GM23338 (cell line): ENCODE measurements around the gene JAG1. TPM values are rescaled to one million over a fixed set of nuclear protein-coding genes. Genes with fewer than 3 reads are reported as not detected.

Experiments used
- ETS1 ChIP-seq: IDR thresholded peaks from 2 replicates; pipeline ENCODE4 v1.6.1; 2016; ENCODE audit warnings: antibody characterized with exemption
- EZH2 ChIP-seq: fragments of 200-600 bp; sonication (generic); IDR thresholded peaks from one replicate; pipeline ENCODE4 v1.8.0; 2017; ENCODE audit warnings: antibody characterized with exemption, mild to moderate bottlenecking, low read depth; ENCODE audit not compliant: unreplicated experiment
- JUNB ChIP-seq: IDR thresholded peaks from one replicate; pipeline ENCODE4 v1.6.1; 2016; ENCODE audit warnings: antibody characterized with exemption; ENCODE audit not compliant: unreplicated experiment
- NANOG ChIP-seq: IDR thresholded peaks from 2 replicates; pipeline ENCODE4 v1.6.1; 2016; ENCODE audit warnings: antibody characterized with exemption, borderline replicate concordance
- POLR2AphosphoS5 ChIP-seq: IDR thresholded peaks from 2 replicates; pipeline ENCODE4 v1.6.1; 2016; ENCODE audit warnings: antibody characterized with exemption, low read depth
- STAT1 ChIP-seq: IDR thresholded peaks from one replicate; pipeline ENCODE4 v1.6.1; 2016; ENCODE audit warnings: antibody characterized with exemption; ENCODE audit not compliant: unreplicated experiment
- ZNF114 ChIP-seq: fragments of 250-450 bp; sonication (Bioruptor Pico); IDR thresholded peaks from 2 replicates; pipeline ENCODE4 v1.5.0; 2020; ENCODE audit warnings: mild to moderate bottlenecking, moderate library complexity
- ZNF331 ChIP-seq: fragments of 250-450 bp; sonication (Bioruptor Pico); IDR thresholded peaks from 2 replicates; pipeline ENCODE4 v1.5.0; 2020; ENCODE audit warnings: low read depth, mild to moderate bottlenecking, moderate library complexity
- polyA plus RNA-seq: library from polyadenylated mRNA; unstranded; fragments of >200 nt; fragmentation: Nextera tagmentation; extraction: Ambion mirVana; gene quantifications from 2 replicates; pipeline ENCODE4 v1.2.1, GENCODE V29; 2016
- total RNA-seq: library from RNA; depleted of rRNA; stranded (reverse); fragments of >200 nt; shearing (Covaris generic); gene quantifications from 2 replicates; pipeline ENCODE4 v1.2.3, GENCODE V29; 2014
- TF ChIP-seq, protein P1 (sequence below): fragments of 250-450 bp; sonication (Bioruptor Pico); IDR thresholded peaks from 2 replicates; pipeline ENCODE4 v1.5.0; 2020; ENCODE audit warnings: mild to moderate bottlenecking, moderate library complexity
- TF ChIP-seq, protein P2 (sequence below): IDR thresholded peaks from one replicate; pipeline ENCODE4 v1.6.1; 2018; ENCODE audit warnings: antibody characterized with exemption; ENCODE audit not compliant: unreplicated experiment

Gene JAG1
- total and polyA plus RNA-seq, 2 experiments from 2014 or later: 9.7 to 46.5 TPM

GRCh38 chr20:10653599-10654249 lies 20.1 kb downstream of the JAG1 start (continued):
- TF ChIP-seq, protein P1, sequence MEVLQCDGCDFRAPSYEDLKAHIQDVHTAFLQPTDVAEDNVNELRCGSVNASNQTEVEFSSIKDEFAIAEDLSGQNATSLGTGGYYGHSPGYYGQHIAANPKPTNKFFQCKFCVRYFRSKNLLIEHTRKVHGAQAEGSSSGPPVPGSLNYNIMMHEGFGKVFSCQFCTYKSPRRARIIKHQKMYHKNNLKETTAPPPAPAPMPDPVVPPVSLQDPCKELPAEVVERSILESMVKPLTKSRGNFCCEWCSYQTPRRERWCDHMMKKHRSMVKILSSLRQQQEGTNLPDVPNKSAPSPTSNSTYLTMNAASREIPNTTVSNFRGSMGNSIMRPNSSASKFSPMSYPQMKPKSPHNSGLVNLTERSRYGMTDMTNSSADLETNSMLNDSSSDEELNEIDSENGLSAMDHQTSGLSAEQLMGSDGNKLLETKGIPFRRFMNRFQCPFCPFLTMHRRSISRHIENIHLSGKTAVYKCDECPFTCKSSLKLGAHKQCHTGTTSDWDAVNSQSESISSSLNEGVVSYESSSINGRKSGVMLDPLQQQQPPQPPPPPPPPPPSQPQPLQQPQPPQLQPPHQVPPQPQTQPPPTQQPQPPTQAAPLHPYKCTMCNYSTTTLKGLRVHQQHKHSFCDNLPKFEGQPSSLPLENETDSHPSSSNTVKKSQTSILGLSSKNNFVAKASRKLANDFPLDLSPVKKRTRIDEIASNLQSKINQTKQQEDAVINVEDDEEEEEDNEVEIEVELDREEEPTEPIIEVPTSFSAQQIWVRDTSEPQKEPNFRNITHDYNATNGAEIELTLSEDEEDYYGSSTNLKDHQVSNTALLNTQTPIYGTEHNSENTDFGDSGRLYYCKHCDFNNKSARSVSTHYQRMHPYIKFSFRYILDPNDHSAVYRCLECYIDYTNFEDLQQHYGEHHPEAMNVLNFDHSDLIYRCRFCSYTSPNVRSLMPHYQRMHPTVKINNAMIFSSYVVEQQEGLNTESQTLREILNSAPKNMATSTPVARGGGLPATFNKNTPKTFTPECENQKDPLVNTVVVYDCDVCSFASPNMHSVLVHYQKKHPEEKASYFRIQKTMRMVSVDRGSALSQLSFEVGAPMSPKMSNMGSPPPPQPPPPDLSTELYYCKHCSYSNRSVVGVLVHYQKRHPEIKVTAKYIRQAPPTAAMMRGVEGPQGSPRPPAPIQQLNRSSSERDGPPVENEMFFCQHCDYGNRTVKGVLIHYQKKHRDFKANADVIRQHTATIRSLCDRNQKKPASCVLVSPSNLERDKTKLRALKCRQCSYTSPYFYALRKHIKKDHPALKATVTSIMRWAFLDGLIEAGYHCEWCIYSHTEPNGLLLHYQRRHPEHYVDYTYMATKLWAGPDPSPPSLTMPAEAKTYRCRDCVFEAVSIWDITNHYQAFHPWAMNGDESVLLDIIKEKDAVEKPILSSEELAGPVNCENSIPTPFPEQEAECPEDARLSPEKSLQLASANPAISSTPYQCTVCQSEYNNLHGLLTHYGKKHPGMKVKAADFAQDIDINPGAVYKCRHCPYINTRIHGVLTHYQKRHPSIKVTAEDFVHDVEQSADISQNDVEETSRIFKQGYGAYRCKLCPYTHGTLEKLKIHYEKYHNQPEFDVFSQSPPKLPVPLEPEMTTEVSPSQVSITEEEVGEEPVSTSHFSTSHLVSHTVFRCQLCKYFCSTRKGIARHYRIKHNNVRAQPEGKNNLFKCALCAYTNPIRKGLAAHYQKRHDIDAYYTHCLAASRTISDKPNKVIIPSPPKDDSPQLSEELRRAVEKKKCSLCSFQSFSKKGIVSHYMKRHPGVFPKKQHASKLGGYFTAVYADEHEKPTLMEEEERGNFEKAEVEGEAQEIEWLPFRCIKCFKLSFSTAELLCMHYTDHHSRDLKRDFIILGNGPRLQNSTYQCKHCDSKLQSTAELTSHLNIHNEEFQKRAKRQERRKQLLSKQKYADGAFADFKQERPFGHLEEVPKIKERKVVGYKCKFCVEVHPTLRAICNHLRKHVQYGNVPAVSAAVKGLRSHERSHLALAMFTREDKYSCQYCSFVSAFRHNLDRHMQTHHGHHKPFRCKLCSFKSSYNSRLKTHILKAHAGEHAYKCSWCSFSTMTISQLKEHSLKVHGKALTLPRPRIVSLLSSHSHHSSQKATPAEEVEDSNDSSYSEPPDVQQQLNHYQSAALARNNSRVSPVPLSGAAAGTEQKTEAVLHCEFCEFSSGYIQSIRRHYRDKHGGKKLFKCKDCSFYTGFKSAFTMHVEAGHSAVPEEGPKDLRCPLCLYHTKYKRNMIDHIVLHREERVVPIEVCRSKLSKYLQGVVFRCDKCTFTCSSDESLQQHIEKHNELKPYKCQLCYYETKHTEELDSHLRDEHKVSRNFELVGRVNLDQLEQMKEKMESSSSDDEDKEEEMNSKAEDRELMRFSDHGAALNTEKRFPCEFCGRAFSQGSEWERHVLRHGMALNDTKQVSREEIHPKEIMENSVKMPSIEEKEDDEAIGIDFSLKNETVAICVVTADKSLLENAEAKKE (CRISPR knock-in tag): no peak
- no peak for TF ChIP-seq ZNF331
- no peak for TF ChIP-seq JUNB
- no peak for TF ChIP-seq NANOG
- TF ChIP-seq, protein P2, sequence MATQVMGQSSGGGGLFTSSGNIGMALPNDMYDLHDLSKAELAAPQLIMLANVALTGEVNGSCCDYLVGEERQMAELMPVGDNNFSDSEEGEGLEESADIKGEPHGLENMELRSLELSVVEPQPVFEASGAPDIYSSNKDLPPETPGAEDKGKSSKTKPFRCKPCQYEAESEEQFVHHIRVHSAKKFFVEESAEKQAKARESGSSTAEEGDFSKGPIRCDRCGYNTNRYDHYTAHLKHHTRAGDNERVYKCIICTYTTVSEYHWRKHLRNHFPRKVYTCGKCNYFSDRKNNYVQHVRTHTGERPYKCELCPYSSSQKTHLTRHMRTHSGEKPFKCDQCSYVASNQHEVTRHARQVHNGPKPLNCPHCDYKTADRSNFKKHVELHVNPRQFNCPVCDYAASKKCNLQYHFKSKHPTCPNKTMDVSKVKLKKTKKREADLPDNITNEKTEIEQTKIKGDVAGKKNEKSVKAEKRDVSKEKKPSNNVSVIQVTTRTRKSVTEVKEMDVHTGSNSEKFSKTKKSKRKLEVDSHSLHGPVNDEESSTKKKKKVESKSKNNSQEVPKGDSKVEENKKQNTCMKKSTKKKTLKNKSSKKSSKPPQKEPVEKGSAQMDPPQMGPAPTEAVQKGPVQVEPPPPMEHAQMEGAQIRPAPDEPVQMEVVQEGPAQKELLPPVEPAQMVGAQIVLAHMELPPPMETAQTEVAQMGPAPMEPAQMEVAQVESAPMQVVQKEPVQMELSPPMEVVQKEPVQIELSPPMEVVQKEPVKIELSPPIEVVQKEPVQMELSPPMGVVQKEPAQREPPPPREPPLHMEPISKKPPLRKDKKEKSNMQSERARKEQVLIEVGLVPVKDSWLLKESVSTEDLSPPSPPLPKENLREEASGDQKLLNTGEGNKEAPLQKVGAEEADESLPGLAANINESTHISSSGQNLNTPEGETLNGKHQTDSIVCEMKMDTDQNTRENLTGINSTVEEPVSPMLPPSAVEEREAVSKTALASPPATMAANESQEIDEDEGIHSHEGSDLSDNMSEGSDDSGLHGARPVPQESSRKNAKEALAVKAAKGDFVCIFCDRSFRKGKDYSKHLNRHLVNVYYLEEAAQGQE: no peak
- no peak for TF ChIP-seq STAT1
- TF ChIP-seq EZH2: no peak
- no peak for TF ChIP-seq ZNF114 (CRISPR knock-in tag)
- TF ChIP-seq ETS1: no peak
- TF ChIP-seq POLR2AphosphoS5: no peak
